Left colon (tissue), 2 donors: ENCODE results near the gene RRP36. TPM values are rescaled to one million over a fixed set of nuclear protein-coding genes. Genes with fewer than 3 reads are reported as not detected.

Experiments
- ATAC-seq: fragments of 200-7000 bp; cut with Tn5 transposase; one replicate; pipeline ENCODE4 v1.9.1; 2020; ENCODE audit warnings: mild to moderate bottlenecking, moderate library complexity
- DNase-seq, 2 donors: peaks; one replicate each; pipeline ENCODE4 v3.0.0-alpha.2; 2020
- intact Hi-C, 2 donors: fragments of 100-400 bp; cut with DNase I in 1 of 2; cut with micrococcal nuclease in 1 of 2; formaldehyde crosslinking; loops; one replicate each; pipeline versions ENCODE4 v1.11.2 to v1.14.0; 2022; cut with DNase I, micrococcal nuclease
- total RNA-seq, 2 donors: library from RNA; stranded (reverse); fragmentation: NEBNext Ultra II Directional; extraction: Animal tissue kit (Norgen Biotek cat#: 25700); gene quantifications; one replicate each; pipeline ENCODE4 v1.2.1, GENCODE V29; 2021
- donor health status: DM: no; HTN: no; CAD: no.
- donor health status: DM: yes; HTN: yes; CAD: no.

RRP36 gene
- total RNA-seq, 2 donors from 2014 or later, result 33.6 to 45.8 TPM

GRCh38 chr6:43001843-43002242 lies 19.6 kb upstream of the RRP36 start:
- intact Hi-C loops, result loop anchor here in 1 of 2 donors (10.0 kb wide), 1 partner anchor 143 kb away; no protein-coding TSS in a partner anchor
- ATAC-seq, result no peak

GRCh38 chr6:43005844-43006243 lies 15.6 kb upstream of the RRP36 start:
- intact Hi-C loops, result loop anchor here in 1 of 2 donors (10.0 kb wide), 1 partner anchor 139 kb away; no protein-coding TSS in a partner anchor
- no peak for ATAC-seq
- no peak for DNase-seq

More at GRCh38 chr6:43001843-43002242, 19.6 kb upstream of the RRP36 start:
- DNase-seq, result no peak

GRCh38 chr6:43006251-43006650 lies 15.2 kb upstream of the RRP36 start:
- ATAC-seq (no peak), DNase-seq (no peak)
- intact Hi-C loops, result loop anchor here in 1 of 2 donors (10.0 kb wide), 1 partner anchor 139 kb away; no protein-coding TSS in a partner anchor

- ATAC-seq (no peak), DNase-seq (no peak)
- intact Hi-C loops, result loop anchor here in 1 of 2 donors (10.0 kb wide), 1 partner anchor 138 kb away; no protein-coding TSS in a partner anchor
Measured at GRCh38 chr6:43007126-43007525, 14.3 kb upstream of the RRP36 start.

GRCh38 chr6:43009124-43009523 lies 12.3 kb upstream of the RRP36 start:
- no peak for ATAC-seq
- peak in 1 of 2 donors; percentile 52 for DNase-seq
- intact Hi-C loops, result loop anchor here in 1 of 2 donors (10.0 kb wide), 1 partner anchor 136 kb away; no protein-coding TSS in a partner anchor

GRCh38 chr6:43011207-43011606 lies 10.2 kb upstream of the RRP36 start:
- ATAC-seq (no peak), DNase-seq (no peak)
- intact Hi-C loops, result no loop called here

- intact Hi-C loops, result no loop called here
- no peak for ATAC-seq
Measured at GRCh38 chr6:43012364-43012763, 9.1 kb upstream of the RRP36 start.

GRCh38 chr6:43013097-43013842 lies 8.2 kb upstream of the RRP36 start:
- no peak for DNase-seq
- intact Hi-C loops, result no loop called here
- peak; percentile 1 for ATAC-seq

More at GRCh38 chr6:43012364-43012763, 9.1 kb upstream of the RRP36 start:
- no peak for DNase-seq

- peak; percentile 99 to 100 for DNase-seq
- peak; percentile 97 for ATAC-seq
- intact Hi-C loops, result no loop called here
Measured at GRCh38 chr6:43013843-43014433, 7.5 kb upstream of the RRP36 start, which contains the start of the genes KLHDC3 and MEA1. Gene KLHDC3 (plus strand): TSS chr6:43014249. CDS start chr6:43017193, 2,944 bp downstream. Gene MEA1 (minus strand): TSS chr6:43013946. CDS start chr6:43013813, 133 bp downstream.

GRCh38 chr6:43014434-43014909 lies 7.0 kb upstream of the RRP36 start:
- no peak for ATAC-seq
- intact Hi-C loops, result no loop called here
- DNase-seq, result no peak

- intact Hi-C loops, result no loop called here
- ATAC-seq (no peak), DNase-seq (no peak)
Measured at GRCh38 chr6:43016176-43016942, 5.1 kb upstream of the RRP36 start.

- no peak for DNase-seq
- intact Hi-C loops, result no loop called here
- no peak for ATAC-seq
Measured at GRCh38 chr6:43016943-43017334, 4.5 kb upstream of the RRP36 start.

GRCh38 chr6:43019152-43019551 lies 2.3 kb upstream of the RRP36 start:
- intact Hi-C loops, result no loop called here

GRCh38 chr6:43020052-43020705 lies 1.2 kb upstream of the RRP36 start:
- ATAC-seq, result no peak
- DNase-seq, result no peak
- intact Hi-C loops, result no loop called here

More at GRCh38 chr6:43019152-43019551, 2.3 kb upstream of the RRP36 start:
- ATAC-seq (no peak), DNase-seq (no peak)

- DNase-seq (no peak), ATAC-seq (no peak)
- intact Hi-C loops, result no loop called here
Measured at GRCh38 chr6:43020847-43021246, 576 bp upstream of the RRP36 start.

GRCh38 chr6:43024436-43024835 lies 3.0 kb downstream of the RRP36 start:
- DNase-seq, result no peak
- ATAC-seq, result no peak
- intact Hi-C loops, result no loop called here

GRCh38 chr6:43026365-43026764 lies 4.9 kb downstream of the RRP36 start:
- intact Hi-C loops, result no loop called here
- DNase-seq, result no peak
- ATAC-seq, result no peak

GRCh38 chr6:43029120-43029519 lies 7.7 kb downstream of the RRP36 start:
- ATAC-seq, result no peak
- intact Hi-C loops, result no loop called here
- DNase-seq, result no peak

- ATAC-seq, result no peak
- intact Hi-C loops, result no loop called here
- no peak for DNase-seq
Measured at GRCh38 chr6:43032326-43032725, 10.9 kb downstream of the RRP36 start.
